K562 (cell line): ENCODE measurements around the gene USP4. TPM values are rescaled to one million over a fixed set of nuclear protein-coding genes. Genes with fewer than 3 reads are reported as not detected.

ENCODE experiments used
- CBX2 ChIP-seq: fragments of 200-600 bp; sonication (generic); IDR thresholded peaks from one replicate; pipeline ENCODE4 v1.6.1; 2012; ENCODE audit warnings: mild to moderate bottlenecking, low read length, inconsistent platforms; ENCODE audit not compliant: insufficient read depth, poor library complexity, severe bottlenecking
- CCNT2 ChIP-seq: IDR thresholded peaks from 2 replicates; pipeline ENCODE4 v1.6.1; 2011; ENCODE audit warnings: borderline replicate concordance, low read depth, mild to moderate bottlenecking, moderate library complexity, mixed read lengths, low read length; ENCODE audit not compliant: insufficient read length; ENCODE audit errors: extremely low read depth
- ELF1 ChIP-seq: fragments of 200-800 bp; sonication (Bioruptor generic); IDR thresholded peaks from 2 replicates; pipeline ENCODE4 v1.6.1; 2016; ENCODE audit warnings: missing genetic modification characterization, missing compliant biosample characterization
- EP400 ChIP-seq: fragments of 450-650 bp; IDR thresholded peaks from 2 replicates; pipeline ENCODE4 v1.6.1; 2017; ENCODE audit warnings: antibody characterized with exemption, mild to moderate bottlenecking, moderate library complexity
- LCOR ChIP-seq: sonication (generic); formaldehyde crosslinking; IDR thresholded peaks from 2 replicates; pipeline ENCODE4 v1.8.0; 2022; ENCODE audit warnings: mild to moderate bottlenecking, missing genetic modification reagents
- MTA1 ChIP-seq: fragments of 450-650 bp; IDR thresholded peaks from 2 replicates; pipeline ENCODE4 v1.6.1; 2017; ENCODE audit warnings: borderline replicate concordance
- NCOA1 ChIP-seq: fragments of 450-650 bp; IDR thresholded peaks from 2 replicates; pipeline ENCODE4 v1.6.1; 2016; ENCODE audit warnings: low read depth
- PURB ChIP-seq: sonication (generic); formaldehyde crosslinking; IDR thresholded peaks from 2 replicates; pipeline ENCODE4 v1.9.0; 2021; ENCODE audit warnings: low read depth, mild to moderate bottlenecking, missing genetic modification reagents
- SMAD3 ChIP-seq: fragments of 450-650 bp; formaldehyde crosslinking; conservative IDR thresholded peaks from 2 replicates; pipeline ENCODE4 v1.4.0; 2020; ENCODE audit warnings: mild to moderate bottlenecking
- SMARCB1 ChIP-seq: IDR thresholded peaks from 2 replicates; pipeline ENCODE4 v1.6.1; 2011; ENCODE audit warnings: improper control_type of control experiment, low read depth; ENCODE audit not compliant: insufficient read length
- SP1 ChIP-seq: sonication (generic); formaldehyde crosslinking; IDR thresholded peaks from 2 replicates; pipeline ENCODE4 v1.8.1; 2022; ENCODE audit warnings: mild to moderate bottlenecking, missing genetic modification reagents
- SRSF1 ChIP-seq: fragments of 200-400 bp; formaldehyde crosslinking; IDR thresholded peaks from 2 replicates; pipeline ENCODE4 v1.6.1; 2017; ENCODE audit warnings: mild to moderate bottlenecking, low read depth, low read length, moderate library complexity
- TAF9B ChIP-seq: fragments of 450-650 bp; IDR thresholded peaks from 2 replicates; pipeline ENCODE4 v1.6.1; 2018; ENCODE audit warnings: mild to moderate bottlenecking; ENCODE audit not compliant: partially characterized antibody
- TCFL5 ChIP-seq: fragments of 250-450 bp; sonication (Bioruptor Pico); conservative IDR thresholded peaks from 2 replicates; pipeline ENCODE4 v1.6.1; 2021; ENCODE audit warnings: mild to moderate bottlenecking, moderate library complexity, matching md5 sums
- YBX1 ChIP-seq: fragments of 450-650 bp; IDR thresholded peaks from 2 replicates; pipeline ENCODE4 v1.7.1; 2016; ENCODE audit warnings: mild to moderate bottlenecking
- ZNF695 ChIP-seq: fragments of 450-650 bp; formaldehyde crosslinking; IDR thresholded peaks from 2 replicates; pipeline ENCODE4 v1.4.0; 2020; ENCODE audit warnings: mild to moderate bottlenecking, moderate library complexity
- polyA plus RNA-seq, 8 experiments: library from polyadenylated mRNA; depleted of rRNA in 4 of 8; stranded (reverse) in 5 of 8; unstranded in 3 of 8; fragments of >200 nt; fragmentation: Nextera tagmentation in 2 of 8; fragmentation: Illumina TruSeq in 1 of 8; extraction: Ambion mirVana in 2 of 8; extraction: Trizol in 1 of 8; gene quantifications; 2 replicates each; pipeline versions ENCODE4 v1.2.1 to v1.2.3, GENCODE V29; 2011 to 2014; ENCODE audit warnings: inconsistent platforms in 1 of 8, missing spikeins in 1 of 8
- total RNA-seq, 7 experiments: library from RNA; depleted of rRNA in 6 of 7; stranded (reverse); fragments of >200 nt in 6 of 7; fragmentation: Illumina TruSeq in 2 of 7; extraction: Trizol in 2 of 7; gene quantifications; 2 replicates each; pipeline versions ENCODE4 v1.2.1 to v1.2.3, GENCODE V29; 2011 to 2021; ENCODE audit warnings: low replicate concordance in 1 of 7
- TF ChIP-seq, protein P1 (sequence below): fragments of 250-450 bp; sonication (Bioruptor Pico); IDR thresholded peaks from 2 replicates; pipeline ENCODE4 v1.5.0; 2022; ENCODE audit warnings: mild to moderate bottlenecking
- TF ChIP-seq, protein P2 (sequence below): IDR thresholded peaks from 2 replicates; pipeline ENCODE4 v1.6.1; 2011; ENCODE audit warnings: borderline replicate concordance, low read depth, mild to moderate bottlenecking, moderate library complexity, low read length; ENCODE audit not compliant: insufficient read depth, poor library complexity, severe bottlenecking
- TF ChIP-seq, protein P3 (sequence below): sonication (generic); formaldehyde crosslinking; IDR thresholded peaks from 2 replicates; pipeline ENCODE4 v1.9.0; 2022; ENCODE audit warnings: mild to moderate bottlenecking, missing genetic modification reagents

Gene USP4
- total and polyA plus RNA-seq, 9 of the 15 experiments (the other 6 are each of a cell fraction or from before 2014, with no cell fraction given) = 11.8 to 40.4 (median 22.9) TPM

DNA sequence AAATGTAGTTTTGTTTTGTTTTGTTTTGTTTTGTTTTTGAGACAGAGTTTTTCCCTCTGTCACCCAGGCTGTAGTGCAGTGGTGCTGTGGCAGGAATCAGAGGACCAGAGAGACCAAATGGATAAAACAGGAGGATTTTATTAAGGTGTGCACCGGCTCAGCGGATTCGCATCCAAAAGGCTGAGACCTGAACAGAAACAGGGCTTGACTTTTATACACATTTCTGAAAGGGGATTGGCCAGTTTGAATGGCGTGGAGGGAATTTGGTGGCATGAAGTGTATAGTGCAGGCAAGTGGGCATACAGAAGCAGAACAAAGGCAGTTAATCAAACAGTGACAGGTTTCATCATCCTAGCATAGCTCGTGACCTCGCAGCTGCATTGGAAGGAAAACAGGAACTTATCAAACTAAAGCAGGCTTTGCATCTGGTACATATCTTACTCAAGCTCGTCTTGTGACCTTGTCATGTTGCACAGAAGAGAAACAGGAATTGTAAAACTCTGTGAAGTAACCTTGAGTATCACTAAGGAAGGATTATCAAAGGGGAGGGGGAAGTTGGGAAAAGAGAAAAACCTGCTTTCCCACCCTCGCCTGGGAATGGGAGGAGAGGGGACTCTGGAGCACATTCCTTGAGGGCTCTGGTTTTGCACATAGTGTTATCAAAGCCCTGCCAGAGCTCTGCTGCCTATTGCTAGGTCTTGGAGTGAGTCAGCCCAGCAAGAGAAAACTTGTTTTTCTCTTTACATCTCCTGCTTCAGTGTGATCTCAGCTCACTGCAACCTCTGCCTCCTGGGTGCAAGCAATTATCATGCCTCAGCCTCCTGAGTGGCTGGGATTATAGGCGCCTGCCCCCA is 101.4 kb downstream of the USP4 start (continued):
- TF ChIP-seq, protein P1, sequence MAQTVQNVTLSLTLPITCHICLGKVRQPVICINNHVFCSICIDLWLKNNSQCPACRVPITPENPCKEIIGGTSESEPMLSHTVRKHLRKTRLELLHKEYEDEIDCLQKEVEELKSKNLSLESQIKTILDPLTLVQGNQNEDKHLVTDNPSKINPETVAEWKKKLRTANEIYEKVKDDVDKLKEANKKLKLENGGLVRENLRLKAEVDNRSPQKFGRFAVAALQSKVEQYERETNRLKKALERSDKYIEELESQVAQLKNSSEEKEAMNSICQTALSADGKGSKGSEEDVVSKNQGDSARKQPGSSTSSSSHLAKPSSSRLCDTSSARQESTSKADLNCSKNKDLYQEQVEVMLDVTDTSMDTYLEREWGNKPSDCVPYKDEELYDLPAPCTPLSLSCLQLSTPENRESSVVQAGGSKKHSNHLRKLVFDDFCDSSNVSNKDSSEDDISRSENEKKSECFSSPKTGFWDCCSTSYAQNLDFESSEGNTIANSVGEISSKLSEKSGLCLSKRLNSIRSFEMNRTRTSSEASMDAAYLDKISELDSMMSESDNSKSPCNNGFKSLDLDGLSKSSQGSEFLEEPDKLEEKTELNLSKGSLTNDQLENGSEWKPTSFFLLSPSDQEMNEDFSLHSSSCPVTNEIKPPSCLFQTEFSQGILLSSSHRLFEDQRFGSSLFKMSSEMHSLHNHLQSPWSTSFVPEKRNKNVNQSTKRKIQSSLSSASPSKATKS = no peak
- peak; percentile 95 for TF ChIP-seq TAF9B
- TF ChIP-seq, protein P2, sequence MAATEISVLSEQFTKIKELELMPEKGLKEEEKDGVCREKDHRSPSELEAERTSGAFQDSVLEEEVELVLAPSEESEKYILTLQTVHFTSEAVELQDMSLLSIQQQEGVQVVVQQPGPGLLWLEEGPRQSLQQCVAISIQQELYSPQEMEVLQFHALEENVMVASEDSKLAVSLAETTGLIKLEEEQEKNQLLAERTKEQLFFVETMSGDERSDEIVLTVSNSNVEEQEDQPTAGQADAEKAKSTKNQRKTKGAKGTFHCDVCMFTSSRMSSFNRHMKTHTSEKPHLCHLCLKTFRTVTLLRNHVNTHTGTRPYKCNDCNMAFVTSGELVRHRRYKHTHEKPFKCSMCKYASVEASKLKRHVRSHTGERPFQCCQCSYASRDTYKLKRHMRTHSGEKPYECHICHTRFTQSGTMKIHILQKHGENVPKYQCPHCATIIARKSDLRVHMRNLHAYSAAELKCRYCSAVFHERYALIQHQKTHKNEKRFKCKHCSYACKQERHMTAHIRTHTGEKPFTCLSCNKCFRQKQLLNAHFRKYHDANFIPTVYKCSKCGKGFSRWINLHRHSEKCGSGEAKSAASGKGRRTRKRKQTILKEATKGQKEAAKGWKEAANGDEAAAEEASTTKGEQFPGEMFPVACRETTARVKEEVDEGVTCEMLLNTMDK = no peak
- TF ChIP-seq SMARCB1 = no peak
- TF ChIP-seq LCOR (CRISPR knock-in tag) = no peak; the same call in 1 of the 2 replicates
- peak; percentile 76; the same call in 1 of the 2 replicates for TF ChIP-seq SMAD3
- peak; percentile 47 for TF ChIP-seq CCNT2
- TF ChIP-seq ZNF695 (CRISPR knock-in tag) = no peak
- no peak for TF ChIP-seq PURB (CRISPR knock-in tag)
- peak; percentile 91 for TF ChIP-seq EP400
- 0 out of 2 replicates have a peak, but pooled peaks have one; percentile 31 for TF ChIP-seq TCFL5 (CRISPR knock-in tag)
- TF ChIP-seq ELF1 (tag) = no peak; the same call in 1 of the 2 replicates
- peak; percentile 63; the same call in 1 of the 2 replicates for TF ChIP-seq MTA1
- TF ChIP-seq NCOA1 = peak; percentile 88
- TF ChIP-seq, protein P3, sequence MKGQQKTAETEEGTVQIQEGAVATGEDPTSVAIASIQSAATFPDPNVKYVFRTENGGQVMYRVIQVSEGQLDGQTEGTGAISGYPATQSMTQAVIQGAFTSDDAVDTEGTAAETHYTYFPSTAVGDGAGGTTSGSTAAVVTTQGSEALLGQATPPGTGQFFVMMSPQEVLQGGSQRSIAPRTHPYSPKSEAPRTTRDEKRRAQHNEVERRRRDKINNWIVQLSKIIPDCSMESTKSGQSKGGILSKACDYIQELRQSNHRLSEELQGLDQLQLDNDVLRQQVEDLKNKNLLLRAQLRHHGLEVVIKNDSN (CRISPR knock-in tag) = peak; percentile 70
- no peak for TF ChIP-seq CBX2
- no peak for TF ChIP-seq SRSF1
- no peak for TF ChIP-seq YBX1
- TF ChIP-seq SP1 = peak; percentile 63
